Pancreas (tissue), 10 donors: Measurements from ENCODE around the gene TSSK2. TPM values are rescaled to one million over a fixed set of nuclear protein-coding genes. Genes with fewer than 3 reads are reported as not detected.

Source experiments
- ATAC-seq, 4 donors: fragments of 200-7000 bp; cut with Tn5 transposase; one replicate each; pipeline versions ENCODE4 v1.8.0 to v1.9.1; 2020; ENCODE audit warnings: mild to moderate bottlenecking in 4 of 4, moderate library complexity in 4 of 4
- DNase-seq, 6 donors: peaks; one replicate each; pipeline ENCODE4 v3.0.0-alpha.2; 2020
- FAIRE-seq: peaks from 2 replicates; lab custom pipeline; 2012; peaks lifted over from hg19 to GRCh38; lab: Jason Lieb, UNC
- H3K27ac ChIP-seq, 4 donors: fragments of 200-600 bp; sonication (generic); 1 replicate in 3 of 4; 2 replicates in 1 of 4; pipeline versions ENCODE4 v1.5.0 to v1.8.0; 2020
- H3K27me3 ChIP-seq, 4 donors: fragments of 200-600 bp; one replicate each; pipeline ENCODE4 v1.8.0; 2021
- H3K36me3 ChIP-seq, 3 donors: fragments of 200-600 bp; sonication (generic) in 1 of 3; one replicate each; pipeline versions ENCODE4 v1.5.0 to v1.8.0; 2020 to 2021
- H3K4me1 ChIP-seq, 3 donors: fragments of 200-600 bp; one replicate each; pipeline ENCODE4 v1.8.0; 2021
- H3K4me3 ChIP-seq, 4 donors: fragments of 200-600 bp; sonication (generic) in 2 of 4; one replicate each; pipeline versions ENCODE4 v1.5.0 to v1.8.0; 2020 to 2021
- H3K9me3 ChIP-seq, 4 donors: fragments of 200-600 bp; one replicate each; pipeline ENCODE4 v1.8.0; 2021
- CTCF ChIP-seq, 4 donors: fragments of 200-600 bp; sonication (generic) in 3 of 4; IDR thresholded peaks; one replicate each; pipeline versions ENCODE4 v1.5.0 to v1.8.0; 2021; ENCODE audit warnings: antibody characterized with exemption in 4 of 4
- WGBS, 2 donors: extraction: QIAGEN DNeasy Blood & Tissue Kit; methylation state at CpG; one replicate each; pipeline ENCODE4 v1.1.7; 2013; 5-methylcytosine and 5-hydroxymethylcytosine counted together
- intact Hi-C, 3 donors: fragments of 100-400 bp; cut with DNase I; formaldehyde crosslinking; loops; one replicate each; pipeline versions ENCODE4 v1.11.1 to v1.14.2; 2022
- polyA plus RNA-seq, 2 donors: library from polyadenylated mRNA; stranded (reverse); fragments of 200-250 nt; gene quantifications; one replicate each; pipeline ENCODE4 v1.2.3, GENCODE V29; 2013
- total RNA-seq, 6 donors: library from RNA; stranded (reverse); fragmentation: NEBNext Ultra II Directional in 4 of 6; extraction: Animal tissue kit (Norgen Biotek cat#: 25700) in 4 of 6; gene quantifications; one replicate each; pipeline versions ENCODE4 v1.2.1 to v1.2.4, GENCODE V29; 2021 to 2023
- donor health status: healthy with polysubstance abuse.
- donor health status: DM: no; HTN: no; CAD: no; lungs with moderate emphysema.
- donor health status: DM: no; HTN: no; CAD: no.
- donor health status: control.
- donor health status: control.
- donor health status: Bipolar disorder and iron deficiency.
- donor health status: DM: yes; HTN: yes; CAD: no.
- donor health status: DM: no; HTN: no; CAD: no.
- donor health status: DM: no; HTN: no; CAD: no.
- donor health status: DM: yes; HTN: yes; CAD: no.

TSSK2 gene
- total and polyA plus RNA-seq, 8 donors, result 0.08 to 0.31 (median 0.18) TPM; not detected in 4

GRCh38 chr22:19090183-19090582, 40.9 kb upstream of the TSSK2 start:
- ATAC-seq (no peak), FAIRE-seq (no peak), DNase-seq (no peak)
- TF ChIP-seq CTCF (IDR thresholded peaks at IDR 0.05), result no peak
- H3K4me3 ChIP-seq, result no peak overlapping the region
- peaks cover 0 to 17% (median 5%) of the 10 kb centered on the region in 3 donors for H3K4me1 ChIP-seq
- peaks cover 0 to 7% (median 0%) of the 10 kb centered on the region in 3 donors for H3K36me3 ChIP-seq
- 82 to 85% methylated on average over 2 of the region's 2 CpGs for WGBS, 2 donors
- intact Hi-C loops, result no loop called here
- H3K27ac ChIP-seq, result no peak overlapping the region
- no peaks in the 10 kb centered on the region for H3K9me3 ChIP-seq
- no peaks in the 10 kb centered on the region for H3K27me3 ChIP-seq

GRCh38 chr22:19090586-19091127, 40.5 kb upstream of the TSSK2 start:
- Histone ChIP-seq H3K36me3 (peaks cover 0 to 7% (median 0%) of the 10 kb centered on the region in 3 donors), H3K27ac (no peak overlapping the region), H3K4me3 (no peak overlapping the region), H3K27me3 (no peaks in the 10 kb centered on the region), H3K9me3 (no peaks in the 10 kb centered on the region), H3K4me1 (peaks cover 0 to 13% (median under 1%) of the 10 kb centered on the region in 3 donors)
- DNase-seq, result no peak
- intact Hi-C loops, result no loop called here
- 40 to 87% methylated on average over 3 of the region's 3 CpGs for WGBS, 2 donors
- FAIRE-seq, result no peak
- TF ChIP-seq CTCF (IDR thresholded peaks at IDR 0.05), result no peak
- no peak for ATAC-seq

- ATAC-seq (no peak), FAIRE-seq (no peak), DNase-seq (no peak)
- no peak overlapping the region for H3K27ac ChIP-seq
- WGBS, 2 donors, result 96 to 97% methylated on average over 4 of the region's 4 CpGs
- H3K4me3 ChIP-seq, result no peak overlapping the region
- H3K36me3 ChIP-seq, result peaks cover 0 to 7% (median 0%) of the 10 kb centered on the region in 3 donors
- peaks cover 4 to 18% (median 5%) of the 10 kb centered on the region in 3 donors for H3K4me1 ChIP-seq
- no peak for TF ChIP-seq CTCF (IDR thresholded peaks at IDR 0.05)
- H3K9me3 ChIP-seq, result no peaks in the 10 kb centered on the region
- intact Hi-C loops, result no loop called here
- H3K27me3 ChIP-seq, result no peaks in the 10 kb centered on the region
Observed at GRCh38 chr22:19092725-19093124, 38.4 kb upstream of the TSSK2 start.

GRCh38 chr22:19094393-19094997, 36.6 kb upstream of the TSSK2 start:
- Histone ChIP-seq H3K9me3 (no peaks in the 10 kb centered on the region), H3K27ac (no peak overlapping the region), H3K4me3 (no peak overlapping the region), H3K4me1 (peaks cover 16 to 33% (median 21%) of the 10 kb centered on the region in 3 donors), H3K36me3 (no peaks in the 10 kb centered on the region), H3K27me3 (no peaks in the 10 kb centered on the region)
- WGBS, 2 donors, result 95 to 99% methylated on average over 4 of the region's 4 CpGs
- FAIRE-seq, result no peak
- no peak for ATAC-seq
- TF ChIP-seq CTCF (IDR thresholded peaks at IDR 0.05), result no peak
- intact Hi-C loops, result no loop called here
- DNase-seq, result no peak

- DNase-seq, result no peak
- no peaks in the 10 kb centered on the region for H3K27me3 ChIP-seq
- no peak for FAIRE-seq
- H3K4me3 ChIP-seq, result no peak overlapping the region
- WGBS, 2 donors, result 96 to 100% methylated on average over 1 of the region's 1 CpG
- TF ChIP-seq CTCF (IDR thresholded peaks at IDR 0.05), result no peak
- H3K9me3 ChIP-seq, result no peaks in the 10 kb centered on the region
- H3K27ac ChIP-seq, result no peak overlapping the region
- H3K36me3 ChIP-seq, result no peaks in the 10 kb centered on the region
- ATAC-seq, result no peak
- intact Hi-C loops, result no loop called here
- peaks cover 19 to 33% (median 24%) of the 10 kb centered on the region in 3 donors for H3K4me1 ChIP-seq
Observed at GRCh38 chr22:19096555-19096954, 34.6 kb upstream of the TSSK2 start.
